Right lobe of liver (tissue), 6 donors: ENCODE data around the gene CDC73. TPM values are rescaled to one million over a fixed set of nuclear protein-coding genes. Genes with fewer than 3 reads are reported as not detected.

Source experiments
- ATAC-seq, 4 donors: fragments of 200-7000 bp; cut with Tn5 transposase; one replicate each; pipeline ENCODE4 v1.9.1; 2020; ENCODE audit warnings: mild to moderate bottlenecking in 4 of 4, moderate library complexity in 4 of 4
- DNase-seq, 3 donors: peaks; one replicate each; pipeline ENCODE4 v3.0.0-alpha.2; 2020
- H3K27ac ChIP-seq, 3 donors: fragments of 200-600 bp; one replicate each; pipeline ENCODE4 v1.8.0; 2022
- H3K27me3 ChIP-seq, 2 donors: fragments of 200-600 bp; one replicate each; pipeline ENCODE4 v1.8.0; 2022
- H3K36me3 ChIP-seq, 4 donors: fragments of 200-600 bp; sonication (generic) in 1 of 4; one replicate each; pipeline versions ENCODE4 v1.5.1 to v1.8.0; 2017 to 2022; ENCODE audit warnings: control low read depth in 1 of 4
- H3K4me1 ChIP-seq, 4 donors: fragments of 200-600 bp; sonication (generic) in 1 of 4; one replicate each; pipeline versions ENCODE4 v1.5.1 to v1.8.0; 2017 to 2022; ENCODE audit warnings: control low read depth in 1 of 4
- H3K4me3 ChIP-seq, 3 donors: fragments of 200-600 bp; one replicate each; pipeline ENCODE4 v1.8.0; 2022
- H3K9me3 ChIP-seq, 4 donors: fragments of 200-600 bp; sonication (generic) in 1 of 4; one replicate each; pipeline versions ENCODE4 v1.5.1 to v1.8.0; 2017 to 2022; ENCODE audit warnings: control low read depth in 1 of 4
- CTCF ChIP-seq, 4 donors: fragments of 200-600 bp in 3 of 4; fragments of 450-650 bp in 1 of 4; IDR thresholded peaks; one replicate each; pipeline versions ENCODE4 v1.5.1 to v1.8.0; 2016 to 2022; ENCODE audit warnings: antibody characterized with exemption in 4 of 4, mild to moderate bottlenecking in 2 of 4
- POLR2A ChIP-seq: fragments of 450-650 bp; IDR thresholded peaks from one replicate; pipeline ENCODE4 v1.6.1; 2017; ENCODE audit warnings: antibody characterized with exemption, mild to moderate bottlenecking
- WGBS: methylation state at CpG from one replicate; pipeline ENCODE4 v1.1.6; 2018; ENCODE audit warnings: low coverage, low lambda C conversion rate; ENCODE audit not compliant: insufficient coverage; ENCODE audit errors: missing lambda C conversion rate; 5-methylcytosine and 5-hydroxymethylcytosine counted together
- intact Hi-C, 2 donors: fragments of 100-400 bp; cut with DNase I; formaldehyde crosslinking; loops; one replicate each; pipeline versions ENCODE4 v1.11.2 to v1.14.1; 2022
- total RNA-seq, 6 experiments: library from RNA; depleted of rRNA in 2 of 6; stranded (reverse); fragments of >200 nt in 2 of 6; fragmentation: NEBNext Ultra II Directional in 3 of 6; extraction: Animal tissue kit (Norgen Biotek cat#: 25700) in 3 of 6; gene quantifications; one replicate each; pipeline versions ENCODE4 v1.1.0 to v1.2.4, GENCODE V29; 2016 to 2023
- donor health status: DM: no; HTN: yes; CAD: no.
- donor health status: DM: no; HTN: no; CAD: no.
- donor health status: DM: no; HTN: no; CAD: no.
- donor health status: DM: no; HTN: yes; CAD: no.
- donor health status: DM: no; HTN: yes; CAD: no.

Gene CDC73
- total RNA-seq, 6 experiments from 2014 or later, result 11.1 to 23.8 (median 18.3) TPM

GRCh38 chr1:193275773-193276172, 153.9 kb downstream of the CDC73 start:
- H3K27me3 ChIP-seq, result no peaks in the 10 kb centered on the region
- WGBS, result no CpG with 5 or more reads among the region's 5 CpGs
- H3K4me1 ChIP-seq, result no peaks in the 10 kb centered on the region
- ATAC-seq (no peak), DNase-seq (no peak)
- no peak for TF ChIP-seq POLR2A
- no peak for TF ChIP-seq CTCF (IDR thresholded peaks at IDR 0.05)
- H3K27ac ChIP-seq, result no peak overlapping the region
- no peaks in the 10 kb centered on the region for H3K36me3 ChIP-seq
- no peak overlapping the region for H3K4me3 ChIP-seq
- intact Hi-C loops, result no loop called here
- H3K9me3 ChIP-seq, result no peaks in the 10 kb centered on the region

GRCh38 chr1:193278968-193279367, 157.1 kb downstream of the CDC73 start:
- Histone ChIP-seq H3K27ac (no peak overlapping the region), H3K4me3 (no peak overlapping the region), H3K9me3 (no peaks in the 10 kb centered on the region), H3K4me1 (no peaks in the 10 kb centered on the region), H3K27me3 (no peaks in the 10 kb centered on the region), H3K36me3 (no peaks in the 10 kb centered on the region)
- no peak for TF ChIP-seq CTCF (IDR thresholded peaks at IDR 0.05)
- no peak for DNase-seq
- intact Hi-C loops, result no loop called here
- WGBS, result 89% methylated on average over 2 of the region's 2 CpGs
- ATAC-seq, result no peak

- DNase-seq, result no peak
- WGBS, result 79% methylated on average over 1 of the region's 1 CpG
- H3K27ac ChIP-seq, result no peak overlapping the region
- intact Hi-C loops, result no loop called here
- ATAC-seq, result no peak
- no peak overlapping the region for H3K4me3 ChIP-seq
- H3K9me3 ChIP-seq, result no peaks in the 10 kb centered on the region
- H3K27me3 ChIP-seq, result no peaks in the 10 kb centered on the region
- TF ChIP-seq POLR2A, result no peak
- no peak for TF ChIP-seq CTCF (IDR thresholded peaks at IDR 0.05)
- H3K4me1 ChIP-seq, result no peaks in the 10 kb centered on the region
- H3K36me3 ChIP-seq, result no peaks in the 10 kb centered on the region
Observed at GRCh38 chr1:193281894-193282293, 160.1 kb downstream of the CDC73 start.

GRCh38 chr1:193283016-193283415, 161.2 kb downstream of the CDC73 start:
- Histone ChIP-seq H3K4me1 (no peaks in the 10 kb centered on the region), H3K9me3 (no peaks in the 10 kb centered on the region), H3K4me3 (no peak overlapping the region), H3K27ac (no peak overlapping the region), H3K27me3 (no peaks in the 10 kb centered on the region), H3K36me3 (no peaks in the 10 kb centered on the region)
- intact Hi-C loops, result no loop called here
- DNase-seq, result no peak
- TF ChIP-seq POLR2A (no peak), CTCF (IDR thresholded peaks at IDR 0.05) (no peak)
- WGBS, result 83% methylated on average over 1 of the region's 1 CpG
- ATAC-seq, result no peak

- Histone ChIP-seq H3K9me3 (no peaks in the 10 kb centered on the region), H3K27ac (no peak overlapping the region), H3K36me3 (no peaks in the 10 kb centered on the region), H3K4me1 (no peaks in the 10 kb centered on the region), H3K27me3 (no peaks in the 10 kb centered on the region), H3K4me3 (no peak overlapping the region)
- intact Hi-C loops, result no loop called here
- TF ChIP-seq POLR2A (no peak), CTCF (IDR thresholded peaks at IDR 0.05) (no peak)
- DNase-seq (no peak), ATAC-seq (no peak)
Observed at GRCh38 chr1:193284219-193284618, 162.4 kb downstream of the CDC73 start.
